ENCODE measurements around the gene CDK5. TPM values are rescaled to one million over a fixed set of nuclear protein-coding genes. Genes with fewer than 3 reads are reported as not detected.
A peak's percentile ranks its signal among the peaks of the same experiment; 100 is the strongest.

The CDK5 gene
- total and polyA plus RNA-seq, 9 of the 15 experiments (the other 6 are each of a cell fraction or from before 2014, with no cell fraction given) = 3.2 to 38.0 (median 27.5) TPM

DNA sequence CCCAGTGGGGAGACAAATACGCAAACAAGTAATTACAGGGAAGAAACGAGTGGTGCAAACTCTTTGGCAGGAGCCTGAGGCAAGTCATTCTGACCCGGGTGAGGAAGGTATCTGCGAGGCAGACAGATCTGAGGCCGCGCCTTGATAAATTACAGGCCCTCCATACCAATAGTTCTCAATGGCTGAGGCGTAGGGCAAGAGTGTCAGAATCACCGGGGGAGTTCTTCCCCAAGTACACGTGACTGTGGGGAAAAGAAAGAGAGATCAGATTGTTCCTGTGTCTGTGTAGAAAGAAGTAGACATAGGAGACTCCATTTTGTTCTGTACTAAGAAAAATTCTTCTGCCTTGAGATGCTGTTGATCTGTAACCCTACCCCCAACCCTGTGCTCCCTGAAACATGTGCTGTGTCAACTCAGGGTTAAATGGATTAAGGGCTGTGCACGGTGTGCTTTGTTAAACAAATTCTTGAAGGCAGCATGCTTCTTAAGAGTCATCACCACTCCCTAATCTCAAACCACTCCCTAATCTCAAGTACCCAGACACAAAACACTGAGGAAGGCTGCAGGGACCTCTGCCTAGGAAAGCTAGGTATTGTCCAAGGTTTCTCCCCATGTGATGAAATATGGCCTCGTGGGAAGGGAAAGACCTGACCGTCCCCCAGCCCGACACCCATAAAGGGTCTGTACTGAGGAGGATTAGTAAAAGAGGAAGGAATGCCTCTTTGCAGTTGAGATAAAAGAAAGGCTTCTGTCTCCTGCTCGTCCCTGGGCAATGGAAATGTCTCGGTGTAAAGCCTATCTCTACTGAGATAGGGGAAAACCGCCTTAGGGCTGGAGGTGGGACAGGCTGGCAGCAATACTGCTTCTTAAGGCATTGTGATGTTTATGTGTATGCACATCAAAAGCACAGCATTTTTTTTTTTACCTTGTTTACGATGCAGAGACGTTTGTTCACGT, 30.6 kb downstream of the CDK5 start (continued):
- TF ChIP-seq SMAD3 (CRISPR knock-in tag; conservative IDR thresholded peaks at IDR 0.05) (peak; percentile 96), ZKSCAN8 (CRISPR knock-in tag; IDR thresholded peaks at IDR 0.05) (peak; percentile 88), CBFA2T2 (conservative IDR thresholded peaks at IDR 0.05) (peak; percentile 82), DNMT1 (IDR thresholded peaks at IDR 0.05) (0 out of 2 replicates have a peak, but pooled peaks have one; percentile 9), ZNF586 (CRISPR knock-in tag; conservative IDR thresholded peaks at IDR 0.05) (peak; percentile 70; the same call in 1 of the 2 replicates), ZNF830 (CRISPR knock-in tag; IDR thresholded peaks at IDR 0.05) (peak; percentile 60; the same call in 1 of the 2 replicates), ZNF668 (CRISPR knock-in tag; IDR thresholded peaks at IDR 0.05) (peak; percentile 92), DDX20 (tag; IDR thresholded peaks at IDR 0.05; ENCODE audit: low read depth) (peak; percentile 92), FOXA3 (CRISPR knock-in tag; conservative IDR thresholded peaks at IDR 0.05 in 1 of 2, IDR thresholded peaks at IDR 0.05 in 1 of 2) (peak; percentile 30 to 57; a peak in 2 of 4 replicates), MCM7 (IDR thresholded peaks at IDR 0.05) (0 out of 4 replicates have a peak, but pooled peaks of 1 of the 2 experiments have one; percentile 4), BACH1 (tag; IDR thresholded peaks at IDR 0.05) (peak; percentile 90), C11orf30 (IDR thresholded peaks at IDR 0.05; ENCODE audit: low read depth) (peak; percentile 22; the same call in 1 of the 2 replicates)
- TF ChIP-seq, protein P1, sequence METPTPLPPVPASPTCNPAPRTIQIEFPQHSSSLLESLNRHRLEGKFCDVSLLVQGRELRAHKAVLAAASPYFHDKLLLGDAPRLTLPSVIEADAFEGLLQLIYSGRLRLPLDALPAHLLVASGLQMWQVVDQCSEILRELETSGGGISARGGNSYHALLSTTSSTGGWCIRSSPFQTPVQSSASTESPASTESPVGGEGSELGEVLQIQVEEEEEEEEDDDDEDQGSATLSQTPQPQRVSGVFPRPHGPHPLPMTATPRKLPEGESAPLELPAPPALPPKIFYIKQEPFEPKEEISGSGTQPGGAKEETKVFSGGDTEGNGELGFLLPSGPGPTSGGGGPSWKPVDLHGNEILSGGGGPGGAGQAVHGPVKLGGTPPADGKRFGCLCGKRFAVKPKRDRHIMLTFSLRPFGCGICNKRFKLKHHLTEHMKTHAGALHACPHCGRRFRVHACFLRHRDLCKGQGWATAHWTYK (CRISPR knock-in tag; IDR thresholded peaks at IDR 0.05) = peak; percentile 97
- TF ChIP-seq, protein P2, sequence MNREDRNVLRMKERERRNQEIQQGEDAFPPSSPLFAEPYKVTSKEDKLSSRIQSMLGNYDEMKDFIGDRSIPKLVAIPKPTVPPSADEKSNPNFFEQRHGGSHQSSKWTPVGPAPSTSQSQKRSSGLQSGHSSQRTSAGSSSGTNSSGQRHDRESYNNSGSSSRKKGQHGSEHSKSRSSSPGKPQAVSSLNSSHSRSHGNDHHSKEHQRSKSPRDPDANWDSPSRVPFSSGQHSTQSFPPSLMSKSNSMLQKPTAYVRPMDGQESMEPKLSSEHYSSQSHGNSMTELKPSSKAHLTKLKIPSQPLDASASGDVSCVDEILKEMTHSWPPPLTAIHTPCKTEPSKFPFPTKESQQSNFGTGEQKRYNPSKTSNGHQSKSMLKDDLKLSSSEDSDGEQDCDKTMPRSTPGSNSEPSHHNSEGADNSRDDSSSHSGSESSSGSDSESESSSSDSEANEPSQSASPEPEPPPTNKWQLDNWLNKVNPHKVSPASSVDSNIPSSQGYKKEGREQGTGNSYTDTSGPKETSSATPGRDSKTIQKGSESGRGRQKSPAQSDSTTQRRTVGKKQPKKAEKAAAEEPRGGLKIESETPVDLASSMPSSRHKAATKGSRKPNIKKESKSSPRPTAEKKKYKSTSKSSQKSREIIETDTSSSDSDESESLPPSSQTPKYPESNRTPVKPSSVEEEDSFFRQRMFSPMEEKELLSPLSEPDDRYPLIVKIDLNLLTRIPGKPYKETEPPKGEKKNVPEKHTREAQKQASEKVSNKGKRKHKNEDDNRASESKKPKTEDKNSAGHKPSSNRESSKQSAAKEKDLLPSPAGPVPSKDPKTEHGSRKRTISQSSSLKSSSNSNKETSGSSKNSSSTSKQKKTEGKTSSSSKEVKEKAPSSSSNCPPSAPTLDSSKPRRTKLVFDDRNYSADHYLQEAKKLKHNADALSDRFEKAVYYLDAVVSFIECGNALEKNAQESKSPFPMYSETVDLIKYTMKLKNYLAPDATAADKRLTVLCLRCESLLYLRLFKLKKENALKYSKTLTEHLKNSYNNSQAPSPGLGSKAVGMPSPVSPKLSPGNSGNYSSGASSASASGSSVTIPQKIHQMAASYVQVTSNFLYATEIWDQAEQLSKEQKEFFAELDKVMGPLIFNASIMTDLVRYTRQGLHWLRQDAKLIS (CRISPR knock-in tag; IDR thresholded peaks at IDR 0.05) = 0 out of 2 replicates have a peak, but pooled peaks have one; percentile 25
- TF ChIP-seq, protein P3, sequence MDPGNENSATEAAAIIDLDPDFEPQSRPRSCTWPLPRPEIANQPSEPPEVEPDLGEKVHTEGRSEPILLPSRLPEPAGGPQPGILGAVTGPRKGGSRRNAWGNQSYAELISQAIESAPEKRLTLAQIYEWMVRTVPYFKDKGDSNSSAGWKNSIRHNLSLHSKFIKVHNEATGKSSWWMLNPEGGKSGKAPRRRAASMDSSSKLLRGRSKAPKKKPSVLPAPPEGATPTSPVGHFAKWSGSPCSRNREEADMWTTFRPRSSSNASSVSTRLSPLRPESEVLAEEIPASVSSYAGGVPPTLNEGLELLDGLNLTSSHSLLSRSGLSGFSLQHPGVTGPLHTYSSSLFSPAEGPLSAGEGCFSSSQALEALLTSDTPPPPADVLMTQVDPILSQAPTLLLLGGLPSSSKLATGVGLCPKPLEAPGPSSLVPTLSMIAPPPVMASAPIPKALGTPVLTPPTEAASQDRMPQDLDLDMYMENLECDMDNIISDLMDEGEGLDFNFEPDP (CRISPR knock-in tag; IDR thresholded peaks at IDR 0.05) = 0 out of 2 replicates have a peak, but pooled peaks have one; percentile 23
- TF ChIP-seq, protein P4, sequence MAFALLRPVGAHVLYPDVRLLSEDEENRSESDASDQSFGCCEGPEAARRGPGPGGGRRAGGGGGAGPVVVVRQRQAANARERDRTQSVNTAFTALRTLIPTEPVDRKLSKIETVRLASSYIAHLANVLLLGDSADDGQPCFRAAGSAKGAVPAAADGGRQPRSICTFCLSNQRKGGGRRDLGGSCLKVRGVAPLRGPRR (CRISPR knock-in tag; IDR thresholded peaks at IDR 0.05) = peak; percentile 91; the same call in 1 of the 2 replicates

Measured in K562 (cell line).